Testis (tissue), 2 donors: ENCODE measurements around the gene DHCR7.

Source experiments
- CTCF ChIP-seq, 3 experiments: fragments of 450-650 bp in 2 of 3; fragments of 200-600 bp in 1 of 3; sonication (generic) in 1 of 3; IDR thresholded peaks; one replicate each; pipeline ENCODE4 v1.5.1; 2016 to 2019; ENCODE audit warnings: antibody characterized with exemption in 3 of 3, mild to moderate bottlenecking in 2 of 3, moderate library complexity in 1 of 3
- POLR2A ChIP-seq: fragments of 450-650 bp; IDR thresholded peaks from one replicate; pipeline ENCODE4 v1.6.1; 2017; ENCODE audit warnings: antibody characterized with exemption, mild to moderate bottlenecking, moderate library complexity

DNA sequence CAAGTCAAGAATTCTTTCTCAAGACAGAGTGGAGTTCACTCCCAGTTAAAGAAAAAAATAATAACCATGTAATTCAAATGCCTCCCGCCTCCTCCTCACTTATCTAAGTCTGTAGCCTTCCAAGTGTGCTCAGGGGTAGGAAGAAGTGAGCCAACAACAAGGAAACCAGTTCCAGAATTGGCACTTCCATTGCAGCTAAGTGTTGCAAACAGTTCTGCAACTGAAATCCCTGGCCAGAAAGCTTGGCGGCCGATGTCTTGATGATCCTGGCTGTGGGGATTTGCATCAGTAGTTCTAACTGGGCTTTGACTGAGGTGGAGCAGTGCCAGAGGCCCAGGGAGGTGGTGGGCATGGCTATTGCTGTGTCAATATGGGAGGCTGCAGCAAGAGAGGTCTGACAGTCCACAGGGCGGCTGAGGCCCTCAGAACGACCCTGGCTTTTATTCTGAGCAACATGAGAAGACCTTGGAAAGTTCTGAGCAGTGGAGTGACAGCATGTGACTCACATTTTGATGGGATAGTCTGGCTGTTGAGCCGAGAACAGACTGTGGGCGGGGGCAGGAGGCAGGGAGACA is 19.2 kb downstream of the DHCR7 start:
- no peak for TF ChIP-seq CTCF (IDR thresholded peaks at IDR 0.05)
- TF ChIP-seq POLR2A = no peak
